ENCODE measurements around the gene SUN1.
"Not testable (repeated sequence)": the region's sequence is repeated elsewhere in the genome, so short reads cannot be mapped to it uniquely, and the experiment has no call there.

Gene SUN1

DNA sequence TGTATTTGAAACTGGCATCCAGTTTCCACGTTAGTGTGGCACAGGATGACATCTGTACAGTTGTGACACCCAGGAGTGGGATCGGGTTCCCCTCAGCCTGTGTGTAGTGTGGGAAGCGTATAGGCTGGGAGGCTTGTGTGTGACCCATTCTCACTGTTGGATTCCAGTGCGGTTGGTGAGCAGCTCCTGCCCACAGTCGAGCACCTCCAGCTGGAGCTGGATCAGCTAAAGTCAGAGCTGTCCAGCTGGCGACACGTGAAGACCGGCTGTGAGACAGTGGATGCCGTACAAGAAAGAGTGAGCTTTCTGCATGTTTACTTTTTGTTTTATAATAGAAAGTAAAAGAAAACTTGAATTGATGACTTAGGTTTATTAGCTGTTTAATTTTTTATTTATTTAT lies 25.4 kb downstream of the SUN1 start:
- DNase-seq = no peak

DNA sequence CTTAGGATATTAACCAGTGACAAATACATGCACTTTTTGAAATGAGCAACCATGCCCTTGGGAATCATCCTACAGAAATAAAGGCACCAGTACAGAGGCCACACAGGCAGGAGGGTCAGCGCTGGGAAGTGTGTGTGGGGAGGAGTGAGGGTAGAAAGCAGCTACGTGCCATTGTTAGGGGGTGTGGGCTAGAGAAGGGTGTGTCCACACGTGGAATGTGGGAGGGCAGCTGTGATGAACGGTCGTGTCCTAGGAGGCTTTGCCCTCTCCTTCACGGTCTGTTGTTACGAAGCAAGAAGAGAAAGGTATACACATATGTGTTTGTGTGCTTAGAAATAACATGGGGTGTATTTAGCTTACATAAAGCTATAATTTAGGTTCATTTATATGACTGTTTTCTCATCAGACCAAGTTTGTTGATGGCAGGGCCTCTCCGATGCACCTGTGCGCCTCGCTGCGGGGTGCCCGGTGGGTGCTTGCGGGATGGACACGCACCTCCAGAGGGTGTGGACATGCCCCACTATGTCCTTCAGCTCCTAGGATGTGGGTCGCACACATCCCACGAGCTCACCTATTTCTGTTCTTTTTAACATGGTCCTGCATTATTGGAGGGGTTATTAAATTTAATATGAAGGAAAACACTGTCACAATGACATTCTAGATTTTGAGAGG lies 27.2 kb downstream of the SUN1 start:
- DNase-seq = no peak

DNA sequence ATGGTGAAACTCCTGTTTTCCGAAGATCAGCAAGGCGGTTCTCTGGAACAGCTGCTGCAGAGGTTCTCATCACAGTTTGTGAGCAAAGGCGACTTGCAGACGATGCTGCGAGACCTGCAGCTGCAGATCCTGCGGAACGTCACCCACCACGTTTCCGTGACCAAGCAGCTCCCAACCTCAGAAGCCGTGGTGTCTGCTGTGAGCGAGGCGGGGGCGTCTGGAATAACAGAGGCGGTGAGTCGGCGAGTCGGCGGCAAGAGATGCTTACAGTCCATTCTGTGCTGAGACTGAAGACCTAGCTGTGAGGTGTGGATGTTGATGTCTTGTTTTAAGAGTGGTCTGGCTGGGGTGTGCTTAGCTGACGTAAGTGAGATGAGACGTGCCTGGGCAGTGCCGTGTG lies 27.9 kb downstream of the SUN1 start:
- no peak for DNase-seq

DNA sequence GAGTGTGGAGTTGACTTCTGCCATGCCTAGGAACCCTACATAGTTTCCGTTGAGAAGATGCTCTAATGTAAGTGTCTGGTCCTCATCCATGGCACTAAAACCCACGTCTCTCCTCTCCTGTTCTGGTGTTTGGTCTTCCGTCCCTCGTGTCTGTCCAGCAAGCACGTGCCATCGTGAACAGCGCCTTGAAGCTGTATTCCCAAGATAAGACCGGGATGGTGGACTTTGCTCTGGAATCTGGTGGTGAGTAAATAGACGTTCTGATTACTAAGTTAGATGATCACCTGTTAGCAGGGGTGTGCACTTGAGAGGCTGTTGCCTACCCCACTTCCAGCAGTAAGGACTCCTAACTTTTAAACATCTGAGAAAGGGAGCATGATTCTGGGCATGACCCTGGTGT lies 28.9 kb downstream of the SUN1 start:
- no peak for DNase-seq

DNA sequence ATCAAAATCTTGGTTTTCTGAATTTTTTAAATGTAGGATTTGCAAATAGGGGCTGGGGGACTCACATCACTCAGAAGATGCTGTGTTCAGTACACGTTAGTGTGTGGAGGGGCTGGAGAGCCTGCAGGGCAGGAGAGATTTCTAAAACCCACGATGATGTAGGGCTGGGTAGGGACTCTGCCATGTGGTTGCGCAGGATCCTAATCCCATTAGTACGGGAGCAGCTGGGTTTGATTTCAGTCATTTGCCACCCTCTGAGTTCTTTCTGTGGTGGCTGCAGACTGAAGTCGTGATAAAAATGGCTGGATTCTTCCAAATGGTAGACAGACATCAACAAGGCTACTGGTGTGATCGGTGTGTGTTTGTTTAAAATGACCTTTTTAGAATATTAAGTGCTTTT lies 29.9 kb downstream of the SUN1 start:
- DNase-seq = no peak

DNA sequence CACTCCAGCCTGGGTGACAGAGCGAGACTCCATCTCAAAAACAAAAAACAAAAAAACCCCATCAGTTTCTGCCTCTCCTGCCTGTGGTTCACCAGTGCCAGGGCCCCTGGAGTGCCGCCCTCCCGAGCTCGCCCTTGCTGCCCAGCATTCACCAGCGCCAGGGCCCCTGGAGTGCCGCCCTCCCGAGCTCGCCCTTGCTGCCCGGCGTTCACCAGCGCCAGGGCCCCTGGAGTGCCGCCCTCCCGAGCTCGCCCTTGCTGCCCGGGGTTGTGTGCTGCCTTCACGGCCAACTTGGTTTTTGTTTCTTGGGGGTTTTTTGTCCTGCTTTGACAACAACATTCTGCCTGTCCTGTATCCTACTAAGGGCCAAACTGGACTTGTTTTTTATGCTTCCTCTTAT lies 30.8 kb downstream of the SUN1 start:
- DNase-seq = no peak

DNA sequence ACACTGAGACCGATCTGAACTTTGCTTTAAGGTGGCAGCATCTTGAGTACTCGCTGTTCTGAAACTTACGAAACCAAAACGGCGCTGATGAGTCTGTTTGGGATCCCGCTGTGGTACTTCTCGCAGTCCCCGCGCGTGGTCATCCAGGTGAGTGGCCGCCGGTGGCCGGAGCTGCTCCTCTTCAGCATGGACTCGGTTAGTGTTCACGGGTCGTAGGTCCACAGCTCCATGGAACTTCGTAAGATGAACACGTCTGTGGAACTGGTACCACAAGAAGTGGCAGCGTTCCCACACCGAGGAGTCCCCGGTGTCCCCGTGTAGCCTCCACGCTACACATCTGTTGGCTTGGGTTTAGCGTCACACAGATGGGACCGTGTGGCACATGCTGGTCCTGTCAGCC lies 33.6 kb downstream of the SUN1 start:
- no peak for DNase-seq

DNA sequence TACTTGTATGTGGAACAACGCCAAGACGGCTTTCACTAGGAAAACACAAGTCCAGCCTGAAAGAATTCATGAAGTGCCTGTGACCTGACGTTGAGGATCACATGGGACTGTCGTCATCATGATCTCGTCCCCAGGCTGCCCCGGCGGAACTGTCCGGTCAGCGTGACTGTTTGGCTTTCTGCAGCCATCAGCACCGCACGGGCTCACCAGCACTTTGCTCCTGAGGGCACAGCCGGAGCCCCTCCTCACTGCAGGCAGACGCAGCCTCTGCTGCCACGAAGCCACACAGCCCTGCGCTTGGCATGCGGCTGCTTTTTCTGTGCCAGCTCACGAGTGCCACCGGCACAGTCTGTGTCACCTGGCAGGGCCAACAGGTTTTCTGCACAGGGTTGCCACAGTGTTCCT lies 34.7 kb downstream of the SUN1 start:
- DNase-seq = no peak

DNA sequence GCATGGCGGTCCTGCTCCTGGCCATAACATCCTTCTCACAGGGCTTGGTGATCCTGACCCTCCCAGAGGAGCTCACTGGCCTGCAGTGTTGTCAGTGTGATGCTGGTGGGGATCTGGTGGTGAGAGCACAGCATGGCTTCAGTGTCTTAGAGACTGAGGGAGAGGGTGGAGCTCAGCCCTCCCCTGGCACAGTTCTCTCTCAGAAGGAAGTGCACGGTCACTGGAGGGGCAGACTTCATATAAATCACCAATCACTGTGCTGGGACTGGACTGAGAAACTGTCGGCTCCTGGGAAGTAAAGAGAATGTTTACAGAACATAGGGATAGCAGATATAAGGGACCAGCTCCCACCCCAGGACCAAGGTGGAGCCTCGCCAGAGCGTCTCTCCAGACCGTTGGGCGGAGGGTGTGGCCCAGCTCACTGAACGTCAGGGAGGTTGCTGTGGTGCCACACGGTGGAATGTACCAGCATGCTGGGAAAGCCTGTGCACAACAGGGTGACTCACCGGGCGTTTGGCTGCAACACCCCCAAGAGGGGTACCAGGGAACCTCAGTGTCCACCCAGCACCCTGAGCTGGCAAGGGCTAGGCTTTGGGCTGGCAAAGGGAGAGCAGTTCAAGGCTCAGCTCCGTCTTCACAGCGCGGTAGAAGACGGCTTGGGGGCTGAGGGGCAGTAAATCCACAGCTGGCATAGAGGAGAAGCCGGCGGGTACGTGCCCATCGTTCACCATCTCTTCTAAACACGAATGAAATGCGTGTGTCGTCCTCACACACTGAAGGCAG lies 35.3 kb downstream of the SUN1 start:
- no peak for DNase-seq

DNA sequence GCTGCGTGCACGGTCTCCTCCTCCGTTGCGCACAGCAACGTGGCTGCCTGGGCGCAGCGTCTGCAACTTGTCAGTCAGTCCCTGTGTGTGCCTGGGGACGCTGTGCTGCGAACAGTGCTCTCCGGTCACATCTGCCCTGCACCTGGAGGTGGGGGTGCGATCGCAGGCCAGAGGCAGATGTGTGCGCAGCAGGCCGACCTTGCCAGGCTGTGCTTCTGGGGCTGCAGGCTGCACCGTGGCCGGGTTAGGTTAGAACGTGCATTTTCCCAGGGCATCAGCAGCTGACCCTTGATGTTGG lies 35.9 kb downstream of the SUN1 start:
- no peak for DNase-seq

DNA sequence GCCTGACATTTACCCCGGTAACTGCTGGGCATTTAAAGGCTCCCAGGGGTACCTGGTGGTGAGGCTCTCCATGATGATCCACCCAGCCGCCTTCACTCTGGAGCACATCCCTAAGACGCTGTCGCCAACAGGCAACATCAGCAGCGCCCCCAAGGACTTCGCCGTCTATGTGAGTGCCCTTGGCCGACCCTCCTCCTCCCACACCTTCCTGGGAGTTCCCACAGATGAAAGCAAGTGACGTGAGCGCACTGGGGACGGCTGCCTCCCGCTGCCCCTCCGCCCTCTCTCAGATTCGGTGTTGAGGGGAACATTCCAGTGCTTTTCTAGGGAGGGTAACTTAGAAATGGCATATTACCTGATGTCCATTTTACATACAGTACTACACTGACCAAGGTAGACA lies 37.1 kb downstream of the SUN1 start:
- no peak for DNase-seq

DNA sequence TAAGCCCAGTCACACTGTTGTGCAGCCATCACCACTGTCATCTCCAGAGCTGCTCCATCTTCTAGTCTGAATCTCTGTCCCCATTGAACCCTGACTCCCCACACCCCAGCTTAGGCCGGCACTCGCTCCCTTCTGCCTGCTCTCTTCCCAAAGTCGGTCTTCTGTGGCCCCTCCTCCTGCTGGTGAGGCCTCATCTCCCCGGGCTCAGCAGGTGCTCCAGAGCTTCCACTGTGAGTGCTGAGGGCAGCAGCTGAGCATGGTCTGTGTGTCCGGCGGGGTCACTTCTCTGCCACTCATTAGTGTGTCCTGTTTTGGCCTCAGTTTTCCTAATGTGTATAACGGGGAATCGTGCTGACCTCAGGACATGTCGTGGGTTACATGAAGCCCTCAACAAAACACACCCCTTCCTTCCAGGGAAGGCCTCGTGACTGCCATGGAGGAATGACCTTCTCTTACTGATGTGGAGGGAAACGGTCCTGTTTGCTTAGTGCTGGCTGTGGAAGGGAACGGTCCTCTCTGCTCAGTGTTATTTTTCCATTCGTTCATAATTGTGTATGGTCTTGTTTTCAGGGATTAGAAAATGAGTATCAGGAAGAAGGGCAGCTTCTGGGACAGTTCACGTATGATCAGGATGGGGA lies 39.7 kb downstream of the SUN1 start:
- DNase-seq = no peak

DNA sequence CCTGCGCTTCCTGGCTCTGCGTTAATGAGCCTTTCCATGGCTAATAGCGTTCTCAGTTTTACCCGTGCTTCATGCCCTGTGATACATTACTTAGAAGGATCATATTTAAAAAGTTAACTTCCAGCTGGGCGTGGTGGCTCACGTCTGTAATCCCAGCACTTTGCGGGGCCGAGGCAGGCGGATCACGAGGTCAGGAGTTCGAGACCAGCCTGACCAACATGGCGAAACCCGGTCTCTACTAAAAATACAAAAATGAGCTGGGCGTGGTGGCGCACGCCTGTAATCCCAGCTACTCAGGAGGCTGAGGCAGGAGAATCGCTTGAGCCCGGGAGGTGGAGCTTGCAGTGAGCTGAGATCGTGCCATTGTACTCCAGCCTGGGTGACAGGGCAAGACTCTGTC lies 40.4 kb downstream of the SUN1 start:
- DNase-seq = not testable (repeated sequence)

DNA sequence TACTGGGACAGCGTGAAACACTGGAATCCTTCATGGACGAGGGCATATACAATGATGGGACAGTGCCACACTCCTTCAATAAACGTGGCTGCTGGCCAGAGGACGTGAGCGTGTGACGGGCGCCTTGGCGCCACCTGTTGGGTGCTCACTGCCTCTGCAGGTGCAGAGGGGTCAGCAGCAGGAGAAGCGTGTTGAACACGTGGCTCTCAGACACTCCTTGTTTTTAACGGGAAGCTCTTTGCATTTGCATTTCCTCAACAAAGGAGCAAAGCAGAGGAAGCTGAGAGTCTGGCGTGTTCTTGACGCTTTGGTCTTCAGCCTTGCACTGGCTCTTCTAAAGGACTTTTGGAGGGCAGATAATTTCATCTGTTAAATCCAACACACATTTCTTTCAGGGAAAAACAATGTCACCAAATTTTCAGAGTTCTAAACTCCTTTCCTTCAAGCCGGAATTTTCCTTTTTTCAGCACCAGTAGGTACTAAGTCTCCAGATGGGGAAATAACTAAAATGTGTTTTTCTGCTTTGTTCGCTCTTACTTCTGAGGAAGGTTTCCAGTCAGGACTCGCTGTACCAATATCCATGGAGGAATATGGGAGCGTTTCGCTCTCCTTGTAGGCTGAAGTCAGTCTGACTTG lies 41.2 kb downstream of the SUN1 start:
- DNase-seq = peak; percentile 78 to 86

DNA sequence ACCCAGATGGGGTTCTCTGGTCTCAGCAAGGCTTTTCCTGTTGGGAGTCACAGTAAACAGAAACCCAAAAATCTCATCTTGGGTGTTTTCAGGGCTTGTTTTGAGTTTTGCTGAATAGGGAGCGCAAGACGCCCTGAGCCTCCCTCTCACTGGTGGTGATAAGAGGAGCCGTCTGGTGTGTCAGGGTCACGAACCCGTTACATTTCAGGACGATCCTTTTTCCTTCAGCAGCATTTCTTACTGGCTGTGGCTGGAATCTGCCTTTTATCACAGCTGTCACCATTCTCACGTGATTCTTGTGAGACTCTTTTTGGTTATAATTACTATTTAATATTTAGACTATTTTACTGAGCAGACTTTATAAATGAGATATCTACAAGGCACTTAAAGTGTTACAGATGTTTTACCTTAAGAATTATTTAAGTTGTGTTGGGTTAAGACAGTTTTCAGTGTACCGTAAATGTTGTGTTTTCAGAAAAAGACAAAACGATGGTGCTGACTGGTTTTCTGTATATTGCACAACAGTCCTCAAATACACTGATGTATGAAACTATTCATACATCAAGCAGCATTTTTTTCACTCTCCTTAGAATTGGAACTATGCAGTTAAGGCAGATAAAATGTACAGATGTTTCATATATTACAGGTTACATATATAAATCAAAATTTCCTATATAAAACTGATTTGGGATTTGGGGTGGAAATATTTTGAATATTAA lies 41.9 kb downstream of the SUN1 start:
- no peak for DNase-seq

DNA sequence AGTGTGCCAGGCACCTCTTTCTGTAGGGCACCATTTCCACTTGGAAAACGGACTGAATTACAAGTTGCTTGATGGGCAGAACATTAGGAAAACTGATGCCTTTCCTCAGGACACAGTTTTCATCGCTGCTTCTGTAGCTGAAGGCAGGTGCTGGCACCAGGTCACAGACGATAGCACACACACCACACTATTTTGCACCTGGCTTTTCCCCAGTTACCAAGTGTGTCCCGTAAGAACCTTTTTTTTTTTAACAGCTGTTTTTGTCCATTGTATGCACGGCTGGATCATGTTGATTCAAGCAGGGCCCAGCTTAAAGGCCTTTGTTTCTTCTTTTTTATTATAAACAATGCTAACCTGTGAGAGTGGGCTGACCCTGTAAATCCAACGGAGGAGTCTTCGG lies 42.8 kb downstream of the SUN1 start:
- DNase-seq = no peak

DNA sequence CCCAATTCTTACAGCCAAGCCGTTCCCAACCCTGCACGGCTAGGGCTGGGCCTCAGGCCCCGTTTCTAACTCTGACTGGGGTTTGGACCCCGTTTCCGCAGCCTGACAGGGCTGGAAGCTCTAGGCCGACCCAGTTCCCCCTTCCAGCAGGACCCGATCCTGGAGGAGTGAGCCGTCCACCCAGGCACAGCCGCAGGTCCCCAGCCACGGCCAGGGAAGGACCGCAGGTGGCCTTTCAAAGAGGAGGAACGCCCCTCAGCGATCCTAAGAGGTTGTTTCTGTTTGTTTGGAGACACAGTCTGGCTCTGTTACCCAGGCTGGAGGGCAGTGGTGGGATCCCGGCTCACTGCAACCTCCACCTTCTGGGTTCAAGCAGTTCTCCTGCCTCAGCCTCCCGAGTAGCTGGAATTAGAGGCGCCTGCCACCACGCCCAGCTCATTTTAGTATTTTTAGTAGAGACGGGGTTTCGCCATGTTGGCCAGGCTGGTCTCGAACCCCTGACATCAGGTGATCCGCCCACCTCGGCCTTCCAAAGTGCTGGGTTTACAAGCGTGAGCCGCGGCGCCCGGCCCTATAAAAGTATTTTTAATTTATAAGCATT lies 43.3 kb downstream of the SUN1 start:
- DNase-seq = no peak

DNA sequence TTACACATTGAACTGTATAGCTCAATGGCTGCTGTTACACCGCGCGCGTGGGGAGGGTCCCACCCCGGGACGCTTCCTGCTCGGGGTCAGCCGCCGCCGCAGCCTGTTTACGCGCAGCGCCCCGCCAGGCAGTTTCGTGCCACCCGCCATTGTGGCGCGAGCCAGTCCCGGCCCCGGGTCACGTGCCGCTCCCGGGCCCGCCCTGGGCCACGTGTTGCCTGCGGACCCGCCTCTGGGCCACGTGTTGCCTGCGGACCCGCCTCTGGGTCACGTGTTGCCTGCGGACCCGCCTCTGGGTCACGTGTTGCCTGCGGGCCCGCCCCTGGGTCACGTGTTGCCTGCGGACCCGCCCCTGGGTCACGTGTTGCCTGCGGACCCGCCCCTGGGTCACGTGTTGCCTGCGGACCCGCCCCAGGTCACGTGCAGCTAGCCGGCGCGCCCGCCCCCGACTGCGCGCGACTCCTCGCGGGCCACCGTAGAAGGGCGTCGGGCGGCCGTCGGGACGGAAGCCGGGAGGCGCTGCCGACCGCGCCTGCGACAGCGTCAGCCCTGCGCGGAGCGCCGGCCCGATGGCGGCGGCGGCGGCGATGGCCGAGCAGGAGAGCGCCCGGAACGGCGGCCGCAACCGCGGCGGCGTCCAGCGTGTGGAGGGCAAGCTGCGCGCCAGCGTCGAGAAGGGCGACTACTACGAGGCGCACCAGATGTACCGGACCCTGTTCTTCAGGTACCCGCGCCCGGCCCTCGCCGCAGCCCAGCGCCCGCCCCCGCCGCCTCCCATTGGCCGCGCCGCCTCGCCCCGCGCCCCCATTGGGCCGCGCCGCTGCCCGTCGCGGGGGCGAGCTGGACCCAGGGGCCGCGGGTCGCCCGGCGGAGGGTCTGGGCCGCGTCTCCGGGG lies 44.0 kb downstream of the SUN1 start, which contains the start of gene GET4:
GET4 (plus strand) TSS at position 478 of the 895 bp plus-strand sequence; CDS start at position 570, 92 bp downstream.
- peak; percentile 82 to 98 for DNase-seq

DNA sequence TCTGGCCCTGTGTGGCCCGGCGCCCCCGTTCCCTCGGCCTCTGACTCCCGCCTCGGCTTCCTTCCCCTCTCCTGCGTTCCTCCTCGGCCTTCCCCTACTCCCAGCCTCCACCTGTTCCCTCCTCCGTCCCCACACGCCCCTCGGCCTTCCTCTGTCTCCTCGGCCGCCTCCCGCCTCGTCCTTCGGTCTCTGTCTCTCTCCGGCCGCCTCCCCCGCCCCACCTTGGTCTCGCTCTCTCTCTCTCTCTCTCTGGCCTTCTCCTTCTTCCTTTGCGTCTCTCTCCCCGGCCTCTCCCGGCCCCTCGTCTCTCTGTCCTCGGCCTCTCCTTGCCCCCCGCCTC lies 44.7 kb downstream of the SUN1 start:
- DNase-seq = peak in 1 of 2 experiments; percentile 77

DNA sequence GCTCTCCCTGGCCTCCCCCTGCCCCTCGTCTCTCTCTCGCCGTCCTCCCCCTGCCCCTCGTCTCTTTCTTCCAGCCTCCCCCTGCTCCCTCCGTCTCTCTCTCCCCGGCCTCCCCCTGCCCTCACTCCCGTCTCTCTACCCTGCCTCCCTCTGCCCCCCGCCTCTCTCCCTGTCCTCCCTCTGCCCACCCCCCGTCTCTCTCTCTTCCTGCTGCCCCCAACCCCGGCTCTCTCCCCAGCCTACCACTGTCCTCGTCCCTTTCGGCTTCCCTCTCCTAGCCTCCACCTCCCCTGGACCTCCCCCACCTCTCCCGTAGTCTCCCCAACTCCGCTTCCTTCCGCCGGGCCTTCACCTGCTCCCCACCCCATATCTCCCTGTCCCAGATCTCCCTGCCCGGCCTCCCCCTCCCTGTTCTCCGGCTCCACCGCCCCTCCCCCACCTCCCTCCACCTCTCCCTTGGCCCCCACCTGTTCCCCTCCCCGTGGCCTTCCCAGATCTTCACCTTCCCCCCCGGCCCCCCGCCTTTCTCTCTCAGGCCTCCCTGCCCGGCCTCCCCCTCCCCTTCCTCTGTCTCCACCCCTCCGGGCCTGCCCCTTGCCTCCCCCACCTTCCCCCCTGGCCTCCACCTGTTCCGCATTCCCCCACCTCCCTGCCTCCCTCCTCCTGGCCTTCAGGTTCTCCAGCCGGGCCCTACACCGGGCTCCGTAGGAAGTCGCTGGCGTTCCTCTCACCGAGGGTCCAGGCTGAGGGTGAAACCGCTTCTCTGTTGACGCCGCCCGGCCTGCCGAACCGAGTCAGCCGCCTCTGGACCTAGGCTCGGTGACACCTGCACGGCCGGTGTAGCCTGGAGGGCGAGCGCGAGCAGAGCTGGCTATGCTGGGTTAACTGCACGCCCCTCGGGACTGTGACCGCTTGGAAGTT lies 45.3 kb downstream of the SUN1 start:
- peak in 1 of 2 experiments; percentile 32 for DNase-seq

DNA sequence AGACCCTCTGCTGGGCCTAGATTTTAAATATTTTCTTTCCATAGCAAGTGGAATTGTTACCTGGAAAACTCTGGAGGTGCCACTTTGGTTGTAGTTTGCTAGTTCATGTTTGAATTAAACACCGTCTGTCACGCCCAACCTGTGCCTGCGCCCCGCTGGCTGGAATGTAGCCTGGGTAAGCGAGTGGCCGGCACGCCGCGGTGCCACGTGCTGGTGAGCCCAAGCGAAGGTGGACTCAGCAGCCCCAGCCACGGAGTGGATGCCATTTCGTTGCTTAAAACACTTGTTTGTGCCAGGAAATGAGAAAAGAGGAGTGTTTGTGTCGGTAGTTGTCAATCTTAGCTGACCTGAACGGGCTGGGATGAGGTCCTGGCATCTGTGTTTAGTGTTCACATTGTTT lies 46.8 kb downstream of the SUN1 start:
- DNase-seq = no peak

All from NCI-H526 (cell line).